Keratinocyte (primary cell): Measurements from ENCODE around the gene TRAF1. TPM values are rescaled to one million over a fixed set of nuclear protein-coding genes. Genes with fewer than 3 reads are reported as not detected.

Experiments used
- DNase-seq: peaks from one replicate; pipeline ENCODE4 v3.0.0-alpha.2; 2011; ENCODE audit warnings: low read depth, missing footprints, low spot score
- FAIRE-seq: peaks from 2 replicates; lab custom pipeline; 2011; peaks lifted over from hg19 to GRCh38; lab: Jason Lieb, UNC
- H2AFZ ChIP-seq: 2 replicates; pipeline ENCODE4 v1.6.0; 2012; ENCODE audit warnings: low read length, control low read depth, inconsistent platforms; ENCODE audit not compliant: control insufficient read depth
- H3K27ac ChIP-seq: 2 replicates; pipeline ENCODE4 v1.5.1; 2011; ENCODE audit warnings: low read length; ENCODE audit not compliant: control insufficient read depth, insufficient read depth
- H3K27me3 ChIP-seq: 3 replicates; pipeline ENCODE4 v1.6.0; 2011; ENCODE audit warnings: low read length; ENCODE audit not compliant: control insufficient read depth, insufficient read depth; ENCODE audit errors: extremely low read depth
- H3K36me3 ChIP-seq, 2 experiments: 2 replicates in 1 of 2; 3 replicates in 1 of 2; pipeline ENCODE4 v1.5.1; 2011; ENCODE audit warnings: low read length in 2 of 2, mild to moderate bottlenecking in 1 of 2; ENCODE audit not compliant: control insufficient read depth in 2 of 2, insufficient read depth in 2 of 2; ENCODE audit errors: extremely low read depth in 1 of 2
- H3K4me1 ChIP-seq: 3 replicates; pipeline ENCODE4 v1.5.1; 2011; ENCODE audit warnings: low read length; ENCODE audit not compliant: control insufficient read depth, insufficient read depth; ENCODE audit errors: extremely low read depth
- H3K4me2 ChIP-seq: 3 replicates; pipeline ENCODE4 v1.6.0; 2011; ENCODE audit warnings: low read depth, low read length; ENCODE audit not compliant: control insufficient read depth, insufficient read depth; ENCODE audit errors: extremely low read depth
- H3K4me3 ChIP-seq, 3 experiments: fragments of 200-600 bp in 1 of 3; sonication (generic) in 1 of 3; 2 replicates in 2 of 3; 3 replicates in 1 of 3; pipeline ENCODE4 v1.5.1; 2011 to 2016; ENCODE audit warnings: low read length in 3 of 3, mild to moderate bottlenecking in 3 of 3, control low read depth in 2 of 3, inconsistent platforms in 1 of 3, low read depth in 1 of 3, mixed read lengths in 1 of 3, mixed run types in 1 of 3, moderate library complexity in 1 of 3; ENCODE audit not compliant: control insufficient read depth in 2 of 3, insufficient read depth in 2 of 3; ENCODE audit errors: extremely low read depth in 1 of 3
- H3K79me2 ChIP-seq: 2 replicates; pipeline ENCODE4 v1.6.0; 2012; ENCODE audit warnings: low read length; ENCODE audit not compliant: control insufficient read depth, insufficient read depth
- H3K9ac ChIP-seq: 3 replicates; pipeline ENCODE4 v1.6.0; 2011; ENCODE audit warnings: low read length; ENCODE audit not compliant: control insufficient read depth, insufficient read depth; ENCODE audit errors: extremely low read depth
- H3K9me1 ChIP-seq: 3 replicates; pipeline ENCODE4 v1.6.0; 2011; ENCODE audit warnings: low read length; ENCODE audit not compliant: control insufficient read depth, insufficient read depth; ENCODE audit errors: extremely low read depth
- H3K9me3 ChIP-seq: 2 replicates; pipeline ENCODE4 v1.5.1; 2012; ENCODE audit warnings: low read depth, low read length; ENCODE audit not compliant: control insufficient read depth
- H4K20me1 ChIP-seq: 3 replicates; pipeline ENCODE4 v1.6.0; 2011; ENCODE audit warnings: low read length; ENCODE audit not compliant: control insufficient read depth, insufficient read depth; ENCODE audit errors: extremely low read depth
- CTCF ChIP-seq, 3 experiments: IDR thresholded peaks in 1 of 3; conservative IDR thresholded peaks in 1 of 3; optimal IDR thresholded peaks in 1 of 3; 2 replicates in 2 of 3; 3 replicates in 1 of 3; pipeline versions ENCODE3 to v1.5.1; 2011; ENCODE audit warnings: low read length in 3 of 3, mild to moderate bottlenecking in 3 of 3, moderate library complexity in 2 of 3, control low read depth in 1 of 3, inconsistent platforms in 1 of 3; ENCODE audit not compliant: insufficient read depth in 2 of 3; ENCODE audit errors: extremely low read depth in 1 of 3
- EZH2 ChIP-seq: IDR thresholded peaks from one replicate; pipeline ENCODE4 v1.6.1; 2012; ENCODE audit warnings: inconsistent platforms, mild to moderate bottlenecking, low read length, moderate library complexity
- dilution Hi-C: fragments of 300-500 bp; cut with MboI; formaldehyde crosslinking; loops from one replicate; pipeline ENCODE4 v1.7.0; 2020; ENCODE audit warnings: low sequenced_read_pairs; ENCODE audit not compliant: extremely low pct_ligation_motif_present
- polyA plus RNA-seq, 5 experiments: library from polyadenylated mRNA; depleted of rRNA in 3 of 5; stranded (reverse) in 3 of 5; stranded (forward) in 1 of 5; unstranded in 1 of 5; fragments of >200 nt; gene quantifications; 1 replicate in 1 of 5; 2 replicates in 3 of 5; 3 replicates in 1 of 5; pipeline versions ENCODE4 v1.2.1 to v1.2.3, GENCODE V29; 2011 to 2012; ENCODE audit warnings: missing spikeins in 2 of 5, low read depth in 1 of 5, low replicate concordance in 1 of 5

TRAF1 gene
- polyA plus RNA-seq, 1 donor (not counting 4 experiments of a cell fraction or from before 2014, with no cell fraction given) = 1.2 TPM

- dilution Hi-C loops = no loop called here
- no peak overlapping the region for H3K9ac ChIP-seq
- H3K36me3 ChIP-seq = no peaks in the 10 kb centered on the region
- FAIRE-seq (no peak), DNase-seq (no peak)
- TF ChIP-seq CTCF (optimal IDR thresholded peaks at IDR 0.05 in 1 of 3, IDR thresholded peaks at IDR 0.05 in 1 of 3, conservative IDR thresholded peaks at IDR 0.05 in 1 of 3; ENCODE audit: extremely low read depth in 1 of 3, insufficient read depth in 2 of 3, low read length in 3 of 3) (no peak), EZH2 (no peak)
- no peaks in the 10 kb centered on the region for H3K79me2 ChIP-seq
- H3K4me2 ChIP-seq = no peak overlapping the region
- no peaks in the 10 kb centered on the region for H3K27me3 ChIP-seq
- no peak overlapping the region for H3K27ac ChIP-seq
- no peak overlapping the region for H2AFZ ChIP-seq
- no peak overlapping the region for H3K4me3 ChIP-seq
- H3K4me1 ChIP-seq = peaks cover 14% of the 10 kb centered on the region
- no peaks in the 10 kb centered on the region for H4K20me1 ChIP-seq
- no peaks in the 10 kb centered on the region for H3K9me1 ChIP-seq
- H3K9me3 ChIP-seq = no peaks in the 10 kb centered on the region
These were observed 12.2 kb downstream of the TRAF1 start for GRCh38 chr9:120914396-120914795.

DNA sequence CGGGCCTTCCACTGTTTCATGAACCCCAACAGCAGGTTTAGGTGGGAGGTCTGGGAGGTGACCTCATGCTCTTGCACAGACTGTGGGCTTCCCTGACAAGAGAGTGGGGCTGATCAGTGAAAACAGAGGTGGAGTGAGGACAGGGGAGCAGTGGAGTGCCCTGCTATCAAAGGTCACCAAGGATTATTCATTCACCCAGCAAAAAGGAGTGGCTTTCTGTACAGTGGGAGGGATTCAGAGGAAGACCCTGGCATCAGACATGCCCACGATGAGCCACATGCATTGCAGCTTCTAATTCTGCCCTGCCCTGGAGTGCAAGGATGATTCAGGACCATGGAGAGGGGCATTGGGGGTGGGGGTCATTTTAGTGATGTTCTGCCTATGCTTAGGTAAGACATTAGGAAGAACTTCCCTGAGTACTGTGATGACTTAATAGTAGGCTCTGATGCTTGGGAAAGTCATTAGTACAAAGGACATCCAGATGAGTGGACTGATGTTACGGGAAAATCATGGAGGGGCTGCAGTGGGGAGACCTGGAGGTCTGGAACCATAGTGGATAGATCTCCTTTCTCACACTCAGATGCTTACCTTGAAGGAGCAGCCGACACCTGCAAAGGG, 12.8 kb downstream of the TRAF1 start:
- Histone ChIP-seq H3K27ac (no peak overlapping the region), H4K20me1 (no peaks in the 10 kb centered on the region), H3K4me3 (no peak overlapping the region), H3K4me1 (peaks cover 14% of the 10 kb centered on the region), H3K79me2 (no peaks in the 10 kb centered on the region), H3K36me3 (no peaks in the 10 kb centered on the region), H3K4me2 (no peak overlapping the region), H3K9me1 (no peaks in the 10 kb centered on the region), H3K9ac (no peak overlapping the region), H3K27me3 (no peaks in the 10 kb centered on the region), H2AFZ (no peak overlapping the region), H3K9me3 (no peaks in the 10 kb centered on the region)
- no peak for DNase-seq
- no peak for TF ChIP-seq CTCF (optimal IDR thresholded peaks at IDR 0.05 in 1 of 3, IDR thresholded peaks at IDR 0.05 in 1 of 3, conservative IDR thresholded peaks at IDR 0.05 in 1 of 3; ENCODE audit: extremely low read depth in 1 of 3, insufficient read depth in 2 of 3, low read length in 3 of 3)
- no peak for TF ChIP-seq EZH2
- no peak for FAIRE-seq
- dilution Hi-C loops = no loop called here
